HG02938 (cell line): ENCODE measurements around the gene SIAE.

Source experiments
- ATAC-seq: cut with Tn5 transposase; IDR thresholded peaks from one replicate; pipeline ENCODE4 v1.9.1; 2021; ENCODE audit warnings: mild to moderate bottlenecking, moderate library complexity; ENCODE audit not compliant: unreplicated experiment

The SIAE gene

GRCh38 chr11:124667601-124668000 is 5.9 kb downstream of the SIAE start:
- ATAC-seq, result no peak

DNA sequence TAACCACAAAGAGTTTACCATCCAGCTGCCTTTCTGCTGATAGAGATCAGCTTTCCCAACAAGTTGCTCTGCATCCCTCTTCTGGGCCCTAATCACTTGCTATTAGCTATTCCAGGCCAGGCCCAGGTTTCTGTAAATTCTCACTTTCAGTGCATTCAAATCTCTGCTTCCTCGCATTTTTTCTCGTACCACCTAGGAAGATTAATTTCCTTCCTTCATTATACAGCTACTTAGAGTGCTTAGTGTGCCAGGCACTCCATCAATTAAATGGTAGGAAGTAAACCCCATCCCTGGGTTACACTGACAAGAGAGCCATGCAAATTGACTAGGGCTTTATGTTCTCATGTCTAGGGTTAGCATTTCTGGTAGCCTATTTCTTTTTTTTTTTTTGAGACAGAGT is 9.7 kb downstream of the SIAE start:
- ATAC-seq, result no peak

DNA sequence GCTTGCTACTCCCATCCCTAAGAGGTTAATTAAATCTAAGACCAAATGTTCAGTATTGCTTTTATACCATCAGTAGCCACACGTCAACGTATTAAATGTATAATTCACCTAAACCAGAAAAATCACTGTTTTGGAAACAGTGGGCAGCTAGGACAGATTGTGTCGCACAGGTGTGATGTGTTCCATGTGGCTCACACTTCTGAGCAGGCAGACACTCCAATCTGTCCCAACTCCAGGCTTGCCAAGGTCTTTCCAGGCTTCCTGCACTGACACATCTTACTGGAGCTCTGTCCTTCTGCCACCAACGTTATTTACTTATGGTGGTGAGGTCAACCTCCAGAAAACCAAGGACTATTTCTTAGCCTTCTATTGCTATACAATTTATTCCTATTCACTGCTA is 11.4 kb downstream of the SIAE start:
- no peak for ATAC-seq

- ATAC-seq, result no peak
These were observed 12.0 kb downstream of the SIAE start for GRCh38 chr11:124661553-124661952.

DNA sequence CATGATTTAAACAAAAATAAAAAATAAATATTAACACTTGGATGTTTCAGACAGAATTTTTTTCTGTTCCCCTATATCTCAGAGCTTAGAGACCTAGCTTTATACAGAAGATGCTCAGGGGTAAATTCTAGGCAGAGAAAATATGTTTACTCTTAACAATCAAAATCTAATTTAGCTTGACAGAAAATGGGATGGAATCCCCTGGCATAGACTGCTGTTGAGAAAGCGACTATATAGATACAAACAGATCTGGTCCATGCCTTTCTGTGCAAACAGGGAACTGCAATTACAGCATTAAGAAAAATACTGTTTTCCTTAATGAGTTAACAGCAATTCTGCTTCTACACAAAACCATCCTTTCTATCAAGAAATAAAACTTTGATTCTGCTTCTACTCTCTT is 14.6 kb downstream of the SIAE start:
- no peak for ATAC-seq

GRCh38 chr11:124658501-124658900 is 15.0 kb downstream of the SIAE start:
- no peak for ATAC-seq

- no peak for ATAC-seq
These were observed 15.6 kb downstream of the SIAE start for GRCh38 chr11:124657904-124658303.

DNA sequence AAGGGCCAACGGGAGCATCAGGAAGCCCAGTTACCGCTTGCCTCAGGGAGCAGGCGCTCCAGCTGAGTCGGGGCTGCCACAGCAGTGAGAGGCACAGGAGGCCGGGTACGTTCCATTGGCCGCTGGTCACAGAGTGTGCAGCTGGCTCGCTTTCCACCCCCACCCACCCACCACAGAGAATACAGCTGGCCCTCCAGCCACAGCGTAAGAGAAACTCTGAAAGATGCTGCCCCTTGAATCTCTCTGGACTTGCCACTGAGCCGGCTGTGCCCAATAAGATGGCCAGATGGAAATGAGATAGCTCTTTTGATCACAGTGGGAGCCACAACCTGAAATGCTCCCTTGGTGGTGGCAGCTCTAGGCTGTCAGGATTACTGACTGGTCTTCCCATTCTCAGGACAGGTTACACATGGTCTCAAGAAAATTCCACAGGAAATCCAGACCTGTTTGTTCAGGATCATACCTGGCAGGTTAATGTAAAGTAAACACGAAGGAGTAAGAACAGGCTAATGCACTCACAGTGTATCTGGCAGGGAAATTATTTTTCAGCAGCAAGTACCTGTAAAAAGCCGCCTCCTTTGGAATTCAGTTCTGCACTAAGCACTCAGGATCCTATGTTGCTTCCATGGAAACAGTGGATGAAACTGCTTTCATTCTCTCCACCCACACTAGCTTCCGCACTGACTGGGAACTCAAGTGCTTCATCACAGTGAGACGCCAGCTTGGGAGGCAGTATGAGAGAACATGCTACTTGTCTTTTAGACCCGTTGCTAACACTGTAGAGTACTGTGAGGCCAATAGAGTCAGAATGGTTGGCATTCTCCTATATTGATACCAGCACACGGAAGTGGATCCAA is 16.5 kb downstream of the SIAE start:
- ATAC-seq, result no peak

GRCh38 chr11:124648610-124649009 is 24.9 kb downstream of the SIAE start:
- no peak for ATAC-seq

GRCh38 chr11:124646148-124646547 is 27.4 kb downstream of the SIAE start:
- no peak for ATAC-seq

DNA sequence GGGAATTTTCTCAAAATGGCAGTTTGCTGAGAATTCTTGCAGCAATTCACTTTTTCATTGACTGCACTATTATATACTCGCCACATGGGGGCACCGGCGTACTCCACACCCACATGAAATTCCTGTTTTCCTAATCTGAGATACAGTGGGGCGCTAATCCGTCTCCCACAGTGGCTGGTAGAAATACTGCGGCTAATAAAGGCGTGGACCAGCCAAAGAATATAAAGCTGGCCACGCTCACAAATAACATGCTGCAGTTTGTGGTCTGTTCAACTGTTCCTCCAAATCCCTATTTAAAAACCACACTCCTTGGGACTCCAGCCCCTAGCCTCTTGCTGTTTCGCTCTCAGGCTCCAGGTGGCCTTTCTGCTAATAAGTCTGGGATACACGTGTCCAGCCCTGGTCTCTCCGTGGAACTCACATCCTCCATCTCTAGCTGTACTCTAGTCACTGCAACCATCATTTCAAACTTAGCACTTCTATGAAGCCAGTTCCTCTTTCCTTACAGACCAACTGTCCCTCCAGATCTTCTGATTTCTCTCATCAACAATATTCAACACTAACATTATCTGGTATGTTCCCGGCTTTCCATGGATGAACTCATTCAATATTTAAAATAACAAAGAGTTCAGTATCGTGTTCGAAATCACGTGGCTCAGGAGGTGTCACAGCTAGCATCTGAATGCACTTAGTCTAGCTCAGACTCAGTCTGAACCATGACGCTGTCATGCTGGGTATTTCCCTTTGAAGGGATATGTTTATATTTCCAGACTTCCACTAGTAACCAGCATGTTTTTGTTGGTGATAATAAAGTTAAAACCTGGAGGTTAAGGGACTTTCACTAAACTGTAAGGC is 28.9 kb downstream of the SIAE start:
- peak; percentile 61 for ATAC-seq

DNA sequence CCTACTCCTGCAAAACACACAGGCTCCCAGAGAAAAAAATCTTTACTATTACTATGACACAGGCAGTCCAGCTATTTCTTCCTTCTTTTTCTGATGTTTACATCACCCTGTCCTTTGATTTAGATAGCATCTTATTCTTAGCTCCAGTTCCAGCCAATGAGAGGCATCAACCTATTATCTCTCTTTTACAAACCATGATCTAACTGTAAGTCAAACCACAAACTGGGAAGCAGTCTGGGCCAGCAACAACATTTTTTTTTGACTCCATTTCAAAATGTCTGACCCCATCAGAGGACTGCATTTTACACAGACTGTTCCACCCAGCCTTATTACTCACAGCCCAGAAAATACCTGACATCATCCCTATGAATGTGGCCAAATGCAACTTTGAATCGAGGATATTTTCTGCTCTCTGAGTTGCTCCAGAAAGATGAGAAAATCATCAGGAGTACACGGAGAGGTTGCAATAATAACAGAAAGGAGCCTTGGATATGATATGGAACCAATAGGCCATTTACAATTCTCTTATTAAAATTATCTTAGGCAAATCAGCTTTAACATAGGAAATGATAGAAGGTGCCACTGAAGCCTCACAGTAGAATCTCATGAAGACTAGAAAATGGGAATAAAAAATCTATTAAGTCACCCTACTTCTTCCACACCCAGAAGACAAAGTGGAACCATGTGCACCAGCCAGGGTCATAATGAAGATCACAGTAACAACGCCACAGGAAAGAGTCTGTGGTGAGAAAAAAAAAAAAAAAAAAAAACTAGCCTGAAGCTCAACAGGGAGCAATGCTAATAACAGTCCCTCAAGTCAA is 29.7 kb downstream of the SIAE start:
- no peak for ATAC-seq

DNA sequence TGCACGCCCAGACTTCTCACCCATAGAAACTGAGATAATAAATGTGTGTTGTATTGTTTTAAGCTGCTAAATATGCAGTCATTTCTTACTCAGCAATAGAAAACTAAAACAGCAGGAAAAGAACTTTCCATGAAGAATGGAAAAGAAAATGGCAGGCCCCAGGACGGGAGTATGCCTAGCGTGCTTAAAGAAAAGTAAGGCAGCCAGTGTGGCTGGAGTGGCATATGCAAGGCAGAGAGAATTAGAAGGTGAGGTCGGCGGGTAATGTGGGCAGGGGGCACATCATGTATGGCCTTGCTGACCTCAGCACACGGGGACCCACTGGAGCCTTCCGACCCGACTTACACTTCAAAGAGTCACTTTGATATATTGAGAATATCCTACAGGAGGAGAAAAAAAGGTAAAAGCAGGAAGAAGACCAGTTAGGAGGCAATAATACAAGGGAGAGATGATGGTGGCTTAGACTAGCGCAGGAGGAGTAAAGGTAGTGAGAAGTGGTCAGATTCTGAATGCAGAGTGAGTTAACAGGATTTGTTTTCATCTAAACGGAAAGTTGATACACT is 30.4 kb downstream of the SIAE start:
- no peak for ATAC-seq

GRCh38 chr11:124642628-124643027 is 30.9 kb downstream of the SIAE start:
- ATAC-seq, result no peak

- no peak for ATAC-seq
These were observed 32.9 kb downstream of the SIAE start for GRCh38 chr11:124640666-124641065.

- ATAC-seq, result no peak
These were observed 34.4 kb downstream of the SIAE start for GRCh38 chr11:124639186-124639585.

DNA sequence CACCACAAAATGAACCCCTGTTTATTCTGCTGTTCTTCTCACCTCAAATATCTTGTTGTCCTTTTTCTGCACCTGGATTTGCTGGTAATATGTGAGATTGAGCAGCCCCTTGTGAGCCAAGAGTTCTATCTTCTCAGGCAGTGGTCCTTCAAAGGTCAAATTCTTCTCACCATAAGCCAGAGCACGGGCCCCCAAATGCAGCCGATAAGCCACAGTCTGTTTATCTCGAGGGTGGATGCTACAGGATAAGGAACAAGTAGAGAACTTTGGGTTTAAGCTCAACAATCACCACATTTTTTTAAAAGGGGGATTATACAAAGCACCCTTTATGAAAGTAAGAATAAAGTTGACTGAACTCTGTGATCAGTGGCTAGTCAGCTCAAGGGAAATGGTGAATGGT is 35.0 kb downstream of the SIAE start:
- ATAC-seq, result no peak

- no peak for ATAC-seq
These were observed 37.6 kb downstream of the SIAE start for GRCh38 chr11:124635932-124636331.

DNA sequence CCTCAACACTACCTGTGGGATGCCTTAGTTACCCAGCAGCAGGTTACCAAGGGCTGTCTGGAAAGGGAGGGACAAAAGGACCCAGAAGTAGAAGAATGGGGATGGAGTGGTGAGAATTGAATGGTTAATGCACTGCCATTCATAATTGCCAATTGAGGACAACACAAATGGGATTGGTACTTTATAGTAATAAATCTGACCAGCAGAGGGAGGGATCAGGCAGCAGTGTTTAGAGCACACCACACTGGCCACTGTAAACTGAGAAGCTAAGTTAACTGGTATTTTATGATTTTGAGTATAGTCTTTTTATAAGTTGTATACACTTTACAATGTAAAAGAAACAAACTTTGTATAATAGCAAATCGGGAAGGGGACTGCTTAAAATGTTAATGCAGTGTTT is 40.2 kb downstream of the SIAE start:
- no peak for ATAC-seq

GRCh38 chr11:124629961-124630360 is 43.6 kb downstream of the SIAE start:
- ATAC-seq, result no peak

GRCh38 chr11:124627546-124627945 is 46.0 kb downstream of the SIAE start:
- no peak for ATAC-seq
